ENCODE measurements around the gene INCA1. TPM values are rescaled to one million over a fixed set of nuclear protein-coding genes. Genes with fewer than 3 reads are reported as not detected.

Gene INCA1
- total RNA-seq, 2 donors from 2014 or later: 0.99 to 1.7 TPM

- no peak for TF ChIP-seq CTCF (conservative IDR thresholded peaks at IDR 0.05)
- Histone ChIP-seq H3K4me1 (ENCODE audit: control insufficient read depth, insufficient read depth, low read length) (no peaks in the 10 kb centered on the region), H3K27me3 (ENCODE audit: control insufficient read depth, insufficient read depth, low read length, poor library complexity, severe bottlenecking) (no peaks in the 10 kb centered on the region), H3K27ac (ENCODE audit: low read depth, low read length) (no peak overlapping the region), H3K4me3 (ENCODE audit: low read length) (no peak overlapping the region), H3K9ac (ENCODE audit: extremely low read depth, low read length, poor library complexity, severe bottlenecking) (no peak overlapping the region), H3K36me3 (ENCODE audit: control insufficient read depth, insufficient read depth, low read length) (peaks cover 13% of the 10 kb centered on the region), H3K9me3 (ENCODE audit: control insufficient read depth, low read length) (no peaks in the 10 kb centered on the region)
- no peaks in the 10 kb centered on the region for H3K9me3 Mint-ChIP-seq
- peaks cover 2% of the 10 kb centered on the region for H3K4me1 Mint-ChIP-seq
- DNase-seq: peak; percentile 26
- 85 to 95% methylated on average over 4 to 5 of the region's 5 CpGs for WGBS, 2 experiments (ENCODE audit: insufficient coverage in 1 of 2, insufficient read length in 1 of 2)
- peaks cover 17% of the 10 kb centered on the region for H3K36me3 Mint-ChIP-seq (ENCODE audit: low read depth)
- peaks cover 29% of the 10 kb centered on the region for H3K27me3 Mint-ChIP-seq (ENCODE audit: insufficient read depth)
- no peak overlapping the region for H3K27ac Mint-ChIP-seq
- no peak overlapping the region for H3K4me3 Mint-ChIP-seq
Observed at GRCh38 chr17:5027916-5028315, 30.6 kb upstream of the INCA1 start.

- Histone ChIP-seq H3K36me3 (ENCODE audit: control insufficient read depth, insufficient read depth, low read length) (peaks cover 19% of the 10 kb centered on the region), H3K27ac (ENCODE audit: low read depth, low read length) (no peak overlapping the region), H3K9ac (ENCODE audit: extremely low read depth, low read length, poor library complexity, severe bottlenecking) (no peak overlapping the region), H3K4me3 (ENCODE audit: low read length) (no peak overlapping the region), H3K9me3 (ENCODE audit: control insufficient read depth, low read length) (no peaks in the 10 kb centered on the region), H3K4me1 (ENCODE audit: control insufficient read depth, insufficient read depth, low read length) (no peaks in the 10 kb centered on the region), H3K27me3 (ENCODE audit: control insufficient read depth, insufficient read depth, low read length, poor library complexity, severe bottlenecking) (no peaks in the 10 kb centered on the region)
- peaks cover 2% of the 10 kb centered on the region for H3K4me1 Mint-ChIP-seq
- peaks cover 23% of the 10 kb centered on the region for H3K36me3 Mint-ChIP-seq (ENCODE audit: low read depth)
- H3K9me3 Mint-ChIP-seq: no peaks in the 10 kb centered on the region
- H3K27ac Mint-ChIP-seq: no peak overlapping the region
- 83 to 90% methylated on average over 2 to 6 of the region's 6 CpGs for WGBS, 2 experiments (ENCODE audit: insufficient coverage in 1 of 2, insufficient read length in 1 of 2)
- H3K27me3 Mint-ChIP-seq (ENCODE audit: insufficient read depth): peaks cover 27% of the 10 kb centered on the region
- H3K4me3 Mint-ChIP-seq: no peak overlapping the region
- TF ChIP-seq CTCF (conservative IDR thresholded peaks at IDR 0.05): no peak
- DNase-seq: no peak
Observed at GRCh38 chr17:5027299-5027698, 30.0 kb upstream of the INCA1 start.

- no peak overlapping the region for H3K27ac ChIP-seq (ENCODE audit: low read depth, low read length)
- TF ChIP-seq CTCF (conservative IDR thresholded peaks at IDR 0.05): no peak
- no peak overlapping the region for H3K4me3 Mint-ChIP-seq
- H3K36me3 Mint-ChIP-seq (ENCODE audit: low read depth): peaks cover 47% of the 10 kb centered on the region
- H3K9ac ChIP-seq (ENCODE audit: extremely low read depth, low read length, poor library complexity, severe bottlenecking): no peak overlapping the region
- H3K36me3 ChIP-seq (ENCODE audit: control insufficient read depth, insufficient read depth, low read length): peaks cover 43% of the 10 kb centered on the region
- H3K4me3 ChIP-seq (ENCODE audit: low read length): no peak overlapping the region
- DNase-seq: no peak
- H3K27me3 Mint-ChIP-seq (ENCODE audit: insufficient read depth): peaks cover 6% of the 10 kb centered on the region
- 97 to 98% methylated on average over 4 of the region's 4 CpGs for WGBS, 2 experiments (ENCODE audit: insufficient coverage in 1 of 2, insufficient read length in 1 of 2)
- no peaks in the 10 kb centered on the region for H3K4me1 ChIP-seq (ENCODE audit: control insufficient read depth, insufficient read depth, low read length)
- no peak overlapping the region for H3K27ac Mint-ChIP-seq
- peaks cover 2% of the 10 kb centered on the region for H3K4me1 Mint-ChIP-seq
- no peaks in the 10 kb centered on the region for H3K9me3 ChIP-seq (ENCODE audit: control insufficient read depth, low read length)
- no peaks in the 10 kb centered on the region for H3K27me3 ChIP-seq (ENCODE audit: control insufficient read depth, insufficient read depth, low read length, poor library complexity, severe bottlenecking)
- H3K9me3 Mint-ChIP-seq: no peaks in the 10 kb centered on the region
Observed at GRCh38 chr17:5024604-5025003, 27.3 kb upstream of the INCA1 start.
